ENCODE data around the gene GABRP.

GABRP gene

DNA sequence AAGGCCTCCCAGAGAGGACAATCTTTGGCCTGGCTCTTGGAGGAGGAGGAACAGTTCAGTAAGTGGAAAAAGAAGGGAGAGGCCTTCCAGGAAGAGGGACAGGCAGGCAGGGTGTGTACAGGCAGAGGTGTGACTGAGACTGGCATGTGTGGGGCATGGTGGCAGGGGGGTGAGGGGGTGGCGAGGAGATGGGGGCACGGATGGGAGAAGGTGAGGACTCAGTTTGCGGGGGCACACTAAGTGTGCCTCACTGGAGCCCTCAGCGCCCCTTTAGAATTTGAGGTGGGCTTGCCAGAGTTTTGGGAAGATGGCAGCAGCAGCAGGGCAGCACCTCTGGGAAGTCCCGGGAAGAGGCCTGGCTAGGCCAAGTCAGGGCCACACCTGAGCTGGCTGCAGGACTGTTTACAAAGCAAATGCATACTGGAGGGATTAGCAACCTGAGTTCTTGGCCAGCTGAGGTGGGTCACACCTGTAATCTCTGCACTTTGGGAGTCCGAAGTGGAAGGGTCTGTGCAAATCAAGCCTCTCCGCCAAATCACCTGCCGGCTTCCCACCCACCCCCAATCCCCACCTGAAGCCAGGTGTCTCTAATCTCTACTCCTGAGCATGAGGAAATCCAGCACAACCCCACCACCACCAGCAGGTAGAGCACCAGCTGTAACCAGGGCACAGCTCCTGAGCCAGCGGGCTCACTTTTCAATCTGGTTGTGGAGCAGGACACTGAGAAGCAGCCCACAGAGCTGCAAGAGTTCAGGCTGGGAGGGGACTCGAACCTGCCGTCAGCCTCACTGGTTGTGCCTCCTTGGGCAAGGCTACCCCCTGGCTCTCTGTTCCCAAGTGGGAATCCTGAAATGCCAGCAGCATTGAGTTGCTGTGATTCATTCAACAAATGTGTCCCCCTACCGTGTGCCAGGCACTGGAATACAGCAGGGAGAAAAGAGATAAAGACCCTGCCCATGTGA lies 10.2 kb upstream of the GABRP start:
- no peak for ATAC-seq
- TF ChIP-seq TOX (CRISPR knock-in tag; IDR thresholded peaks at IDR 0.05; ENCODE audit: borderline replicate concordance) (no peak), PPARA (CRISPR knock-in tag; IDR thresholded peaks at IDR 0.05; ENCODE audit: borderline replicate concordance) (no peak), ESRRG (CRISPR knock-in tag; IDR thresholded peaks at IDR 0.05) (no peak), RARB (CRISPR knock-in tag; IDR thresholded peaks at IDR 0.05) (no peak), ZC3H10 (CRISPR knock-in tag; IDR thresholded peaks at IDR 0.05) (no peak), ZFP30 (CRISPR knock-in tag; IDR thresholded peaks at IDR 0.05) (no peak), PATZ1 (CRISPR knock-in tag; IDR thresholded peaks at IDR 0.05; ENCODE audit: borderline replicate concordance) (no peak), GLIS3 (CRISPR knock-in tag; IDR thresholded peaks at IDR 0.05) (no peak), CSDC2 (CRISPR knock-in tag; IDR thresholded peaks at IDR 0.05) (no peak), ISL1 (CRISPR knock-in tag; IDR thresholded peaks at IDR 0.05) (no peak), ZFP3 (CRISPR knock-in tag; IDR thresholded peaks at IDR 0.05) (no peak), ZNF565 (CRISPR knock-in tag; conservative IDR thresholded peaks at IDR 0.05; ENCODE audit: low read depth) (no peak), ZNF8 (CRISPR knock-in tag; IDR thresholded peaks at IDR 0.05) (no peak), OSR1 (CRISPR knock-in tag; IDR thresholded peaks at IDR 0.05) (no peak), SNAI2 (CRISPR knock-in tag; IDR thresholded peaks at IDR 0.05) (no peak)
- TF ChIP-seq, protein P1, sequence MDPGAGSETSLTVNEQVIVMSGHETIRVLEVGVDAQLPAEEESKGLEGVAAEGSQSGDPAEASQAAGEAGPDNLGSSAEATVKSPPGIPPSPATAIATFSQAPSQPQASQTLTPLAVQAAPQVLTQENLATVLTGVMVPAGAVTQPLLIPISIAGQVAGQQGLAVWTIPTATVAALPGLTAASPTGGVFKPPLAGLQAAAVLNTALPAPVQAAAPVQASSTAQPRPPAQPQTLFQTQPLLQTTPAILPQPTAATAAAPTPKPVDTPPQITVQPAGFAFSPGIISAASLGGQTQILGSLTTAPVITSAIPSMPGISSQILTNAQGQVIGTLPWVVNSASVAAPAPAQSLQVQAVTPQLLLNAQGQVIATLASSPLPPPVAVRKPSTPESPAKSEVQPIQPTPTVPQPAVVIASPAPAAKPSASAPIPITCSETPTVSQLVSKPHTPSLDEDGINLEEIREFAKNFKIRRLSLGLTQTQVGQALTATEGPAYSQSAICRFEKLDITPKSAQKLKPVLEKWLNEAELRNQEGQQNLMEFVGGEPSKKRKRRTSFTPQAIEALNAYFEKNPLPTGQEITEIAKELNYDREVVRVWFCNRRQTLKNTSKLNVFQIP (CRISPR knock-in tag; IDR thresholded peaks at IDR 0.05; ENCODE audit: borderline replicate concordance, low read depth): no peak
- TF ChIP-seq, protein P2, sequence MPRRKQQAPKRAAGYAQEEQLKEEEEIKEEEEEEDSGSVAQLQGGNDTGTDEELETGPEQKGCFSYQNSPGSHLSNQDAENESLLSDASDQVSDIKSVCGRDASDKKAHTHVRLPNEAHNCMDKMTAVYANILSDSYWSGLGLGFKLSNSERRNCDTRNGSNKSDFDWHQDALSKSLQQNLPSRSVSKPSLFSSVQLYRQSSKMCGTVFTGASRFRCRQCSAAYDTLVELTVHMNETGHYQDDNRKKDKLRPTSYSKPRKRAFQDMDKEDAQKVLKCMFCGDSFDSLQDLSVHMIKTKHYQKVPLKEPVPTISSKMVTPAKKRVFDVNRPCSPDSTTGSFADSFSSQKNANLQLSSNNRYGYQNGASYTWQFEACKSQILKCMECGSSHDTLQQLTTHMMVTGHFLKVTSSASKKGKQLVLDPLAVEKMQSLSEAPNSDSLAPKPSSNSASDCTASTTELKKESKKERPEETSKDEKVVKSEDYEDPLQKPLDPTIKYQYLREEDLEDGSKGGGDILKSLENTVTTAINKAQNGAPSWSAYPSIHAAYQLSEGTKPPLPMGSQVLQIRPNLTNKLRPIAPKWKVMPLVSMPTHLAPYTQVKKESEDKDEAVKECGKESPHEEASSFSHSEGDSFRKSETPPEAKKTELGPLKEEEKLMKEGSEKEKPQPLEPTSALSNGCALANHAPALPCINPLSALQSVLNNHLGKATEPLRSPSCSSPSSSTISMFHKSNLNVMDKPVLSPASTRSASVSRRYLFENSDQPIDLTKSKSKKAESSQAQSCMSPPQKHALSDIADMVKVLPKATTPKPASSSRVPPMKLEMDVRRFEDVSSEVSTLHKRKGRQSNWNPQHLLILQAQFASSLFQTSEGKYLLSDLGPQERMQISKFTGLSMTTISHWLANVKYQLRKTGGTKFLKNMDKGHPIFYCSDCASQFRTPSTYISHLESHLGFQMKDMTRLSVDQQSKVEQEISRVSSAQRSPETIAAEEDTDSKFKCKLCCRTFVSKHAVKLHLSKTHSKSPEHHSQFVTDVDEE (CRISPR knock-in tag; IDR thresholded peaks at IDR 0.05): no peak
- TF ChIP-seq, protein P3, sequence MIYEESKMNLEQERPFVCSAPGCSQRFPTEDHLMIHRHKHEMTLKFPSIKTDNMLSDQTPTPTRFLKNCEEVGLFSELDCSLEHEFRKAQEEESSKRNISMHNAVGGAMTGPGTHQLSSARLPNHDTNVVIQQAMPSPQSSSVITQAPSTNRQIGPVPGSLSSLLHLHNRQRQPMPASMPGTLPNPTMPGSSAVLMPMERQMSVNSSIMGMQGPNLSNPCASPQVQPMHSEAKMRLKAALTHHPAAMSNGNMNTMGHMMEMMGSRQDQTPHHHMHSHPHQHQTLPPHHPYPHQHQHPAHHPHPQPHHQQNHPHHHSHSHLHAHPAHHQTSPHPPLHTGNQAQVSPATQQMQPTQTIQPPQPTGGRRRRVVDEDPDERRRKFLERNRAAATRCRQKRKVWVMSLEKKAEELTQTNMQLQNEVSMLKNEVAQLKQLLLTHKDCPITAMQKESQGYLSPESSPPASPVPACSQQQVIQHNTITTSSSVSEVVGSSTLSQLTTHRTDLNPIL (CRISPR knock-in tag; IDR thresholded peaks at IDR 0.05; ENCODE audit: low read depth): no peak

- no peak for ATAC-seq
- no peak for TF ChIP-seq CSRNP3 (CRISPR knock-in tag; IDR thresholded peaks at IDR 0.05)
- no peak for TF ChIP-seq TOX (CRISPR knock-in tag; IDR thresholded peaks at IDR 0.05; ENCODE audit: borderline replicate concordance)
- TF ChIP-seq RARB (CRISPR knock-in tag; IDR thresholded peaks at IDR 0.05): no peak
- no peak for TF ChIP-seq CSDC2 (CRISPR knock-in tag; IDR thresholded peaks at IDR 0.05)
- TF ChIP-seq, protein P3 (CRISPR knock-in tag; IDR thresholded peaks at IDR 0.05; ENCODE audit: low read depth): no peak
- no peak for TF ChIP-seq ARNTL (CRISPR knock-in tag; IDR thresholded peaks at IDR 0.05; ENCODE audit: borderline replicate concordance, low read depth)
- TF ChIP-seq, protein P1 (CRISPR knock-in tag; IDR thresholded peaks at IDR 0.05; ENCODE audit: borderline replicate concordance, low read depth): no peak
- TF ChIP-seq PATZ1 (CRISPR knock-in tag; IDR thresholded peaks at IDR 0.05; ENCODE audit: borderline replicate concordance): no peak
- no peak for TF ChIP-seq GLIS3 (CRISPR knock-in tag; IDR thresholded peaks at IDR 0.05)
- TF ChIP-seq ZFP3 (CRISPR knock-in tag; IDR thresholded peaks at IDR 0.05): no peak
- no peak for TF ChIP-seq ZFP30 (CRISPR knock-in tag; IDR thresholded peaks at IDR 0.05)
- no peak for TF ChIP-seq ISL1 (CRISPR knock-in tag; IDR thresholded peaks at IDR 0.05)
- no peak for TF ChIP-seq ZC3H10 (CRISPR knock-in tag; IDR thresholded peaks at IDR 0.05)
Observed at GRCh38 chr5:170774831-170775230, 8.7 kb upstream of the GABRP start.
